GM19023 (cell line): Measurements from ENCODE around the gene ACAD10.
"Not testable (repeated sequence)": the region's sequence is repeated elsewhere in the genome, so short reads cannot be mapped to it uniquely, and the experiment has no call there.

ENCODE experiments used
- ATAC-seq: cut with Tn5 transposase; IDR thresholded peaks from one replicate; pipeline ENCODE4 v1.9.1; 2021; ENCODE audit warnings: mild to moderate bottlenecking, moderate library complexity; ENCODE audit not compliant: unreplicated experiment

Gene ACAD10

GRCh38 chr12:111685811-111686573 is at the start of gene ACAD10, which contains the start of gene BRAP:
Gene ACAD10, plus strand, starts transcription at chr12:111686053. Its CDS starts 6,657 bp downstream, at chr12:111692710.
Gene BRAP, minus strand, starts transcription at chr12:111685956. Its CDS starts 164 bp downstream, at chr12:111685792.
- ATAC-seq, result peak; percentile 92

- ATAC-seq, result no peak
Measured at GRCh38 chr12:111636209-111636945, 49.5 kb upstream of the ACAD10 start.

- ATAC-seq, result no peak
Measured at GRCh38 chr12:111638556-111638955, 47.3 kb upstream of the ACAD10 start.

GRCh38 chr12:111640506-111640905 is 45.3 kb upstream of the ACAD10 start:
- ATAC-seq, result no peak

GRCh38 chr12:111642681-111643426 is 43.0 kb upstream of the ACAD10 start:
- ATAC-seq, result no peak

- ATAC-seq, result no peak
Measured at GRCh38 chr12:111643427-111643826, 42.4 kb upstream of the ACAD10 start.

GRCh38 chr12:111645433-111645832 is 40.4 kb upstream of the ACAD10 start:
- no peak for ATAC-seq

- no peak for ATAC-seq
Measured at GRCh38 chr12:111650912-111651311, 34.9 kb upstream of the ACAD10 start.

- ATAC-seq, result not testable (repeated sequence)
Measured at GRCh38 chr12:111652530-111652929, 33.3 kb upstream of the ACAD10 start.

- no peak for ATAC-seq
Measured at GRCh38 chr12:111653596-111653995, 32.3 kb upstream of the ACAD10 start.

GRCh38 chr12:111655356-111655755 is 30.5 kb upstream of the ACAD10 start:
- no peak for ATAC-seq

GRCh38 chr12:111656016-111656415 is 29.8 kb upstream of the ACAD10 start:
- ATAC-seq, result no peak

- ATAC-seq, result no peak
Measured at GRCh38 chr12:111664499-111664898, 21.4 kb upstream of the ACAD10 start.

- ATAC-seq, result no peak
Measured at GRCh38 chr12:111664961-111665865, 20.6 kb upstream of the ACAD10 start.

- ATAC-seq, result no peak
Measured at GRCh38 chr12:111672822-111673381, 13.0 kb upstream of the ACAD10 start.

GRCh38 chr12:111673503-111673902 is 12.3 kb upstream of the ACAD10 start:
- ATAC-seq, result no peak

- ATAC-seq, result no peak
Measured at GRCh38 chr12:111677186-111677585, 8.7 kb upstream of the ACAD10 start.

GRCh38 chr12:111684485-111685198 is 1.2 kb upstream of the ACAD10 start:
- not testable (repeated sequence) for ATAC-seq

GRCh38 chr12:111685322-111685810 is 487 bp upstream of the ACAD10 start:
- no peak for ATAC-seq
